Thoracic aorta (tissue), 2 donors: ENCODE measurements around the gene XXYLT1. TPM values are rescaled to one million over a fixed set of nuclear protein-coding genes. Genes with fewer than 3 reads are reported as not detected.
A peak's percentile ranks its signal among the peaks of the same experiment; 100 is the strongest.

ENCODE experiments used
- ATAC-seq: fragments of 150-250 bp; one replicate; pipeline ENCODE4 v1.8.0; 2017; ENCODE audit warnings: low read depth; ENCODE audit not compliant: insufficient number of reproducible peaks, low FRiP score
- DNase-seq: peaks from one replicate; pipeline ENCODE4 v3.0.0-alpha.2; 2020; ENCODE audit warnings: low spot score
- H3K27ac ChIP-seq, 2 donors: fragments of 200-600 bp; sonication (generic); 1 replicate in 1 of 2; 2 replicates in 1 of 2; pipeline ENCODE4 v1.5.1; 2016; ENCODE audit warnings: mild to moderate bottlenecking in 2 of 2, moderate library complexity in 2 of 2
- H3K27me3 ChIP-seq: fragments of 200-600 bp; sonication (generic); replicated peaks from 2 replicates; pipeline ENCODE4 v1.6.0; 2016; ENCODE audit warnings: mild to moderate bottlenecking; ENCODE audit not compliant: insufficient read depth
- H3K36me3 ChIP-seq: fragments of 200-600 bp; sonication (generic); one replicate; pipeline ENCODE4 v1.5.1; 2016
- H3K4me1 ChIP-seq, 2 donors: fragments of 200-600 bp; sonication (generic); 1 replicate in 1 of 2; 2 replicates in 1 of 2; pipeline versions ENCODE4 v1.5.1 to v1.6.0; 2016; ENCODE audit warnings: low read depth in 2 of 2, mild to moderate bottlenecking in 1 of 2; ENCODE audit not compliant: control insufficient read depth in 1 of 2
- H3K4me3 ChIP-seq: fragments of 200-600 bp; sonication (generic); 2 replicates; pipeline ENCODE4 v1.5.1; 2016; ENCODE audit warnings: mild to moderate bottlenecking
- H3K9me3 ChIP-seq: fragments of 200-600 bp; sonication (generic); 2 replicates; pipeline ENCODE4 v1.5.1; 2016
- CTCF ChIP-seq: fragments of 200-600 bp; sonication (generic); IDR thresholded peaks from one replicate; pipeline ENCODE4 v1.5.1; 2019; ENCODE audit warnings: antibody characterized with exemption
- total RNA-seq, 2 donors: library from RNA; depleted of rRNA; stranded (reverse); fragments of >200 nt; gene quantifications; one replicate each; pipeline versions ENCODE4 v1.1.0 to v1.2.3, GENCODE V29; 2016

Gene XXYLT1
- total RNA-seq, 2 donors from 2014 or later, result 17.7 to 21.2 TPM

DNA sequence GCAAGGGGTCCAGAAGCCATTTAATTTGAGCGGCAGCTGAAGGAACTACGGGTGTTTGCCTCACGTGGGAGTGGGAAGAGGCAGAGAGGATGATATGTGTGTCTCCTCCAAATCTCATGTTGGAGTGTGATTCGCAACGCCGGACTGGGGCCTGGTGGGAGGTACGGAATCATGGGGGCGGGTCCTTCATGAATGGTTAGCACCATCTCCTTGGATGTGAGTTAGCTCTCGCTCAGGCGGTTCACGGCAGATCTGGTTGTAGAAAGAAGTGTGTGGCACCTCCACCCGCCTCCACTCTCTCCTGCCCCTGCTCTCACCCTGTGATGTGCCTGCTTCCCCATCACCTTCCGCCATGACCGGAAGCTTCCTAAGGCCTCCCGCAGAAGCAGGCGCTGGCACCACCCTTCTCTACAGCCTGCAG, 25.4 kb downstream of the XXYLT1 start:
- DNase-seq, result no peak
- no peaks in the 10 kb centered on the region for H3K27me3 ChIP-seq
- H3K4me3 ChIP-seq, result no peak overlapping the region
- TF ChIP-seq CTCF, result no peak
- H3K4me1 ChIP-seq, result peaks cover 3 to 6% of the 10 kb centered on the region in 2 donors
- no peaks in the 10 kb centered on the region for H3K36me3 ChIP-seq
- no peak overlapping the region for H3K27ac ChIP-seq
- no peak for ATAC-seq
- no peaks in the 10 kb centered on the region for H3K9me3 ChIP-seq

DNA sequence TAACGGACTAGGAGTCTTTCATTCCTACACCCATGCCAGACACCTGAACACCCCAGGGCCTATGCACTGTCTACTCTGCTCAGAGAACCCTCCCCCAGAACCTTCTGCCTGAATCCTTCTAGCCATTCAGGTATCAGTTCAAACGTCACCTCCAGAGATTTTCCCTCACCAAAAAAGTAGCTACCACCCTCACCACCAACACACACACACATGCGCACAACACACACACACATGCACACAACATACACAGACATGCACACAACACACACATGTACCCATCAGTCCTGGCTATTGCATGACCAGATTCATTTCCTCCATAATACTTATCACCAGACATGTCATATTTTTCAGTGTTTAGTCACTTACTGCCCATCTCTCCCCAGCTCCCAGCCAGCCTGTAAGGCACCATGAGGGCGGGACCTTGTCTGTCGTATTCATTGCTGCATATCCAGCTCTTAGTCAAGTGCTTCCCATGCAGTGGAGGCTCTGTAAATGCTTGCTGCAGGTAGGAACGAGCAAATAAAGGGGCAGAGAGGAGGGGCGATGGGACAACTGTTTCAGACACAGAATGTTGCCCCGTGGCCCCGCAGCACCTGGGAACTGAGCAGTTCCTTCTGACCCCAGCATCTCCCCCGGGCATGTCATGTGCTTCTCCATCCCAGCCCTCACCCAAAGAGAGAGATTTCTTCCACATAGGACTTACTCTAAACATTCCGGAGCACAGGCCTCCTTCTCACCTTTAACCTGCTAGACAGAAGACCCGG, 29.2 kb downstream of the XXYLT1 start:
- TF ChIP-seq CTCF, result no peak
- ATAC-seq, result no peak
- Histone ChIP-seq H3K36me3 (no peaks in the 10 kb centered on the region), H3K4me3 (no peak overlapping the region), H3K4me1 (peaks cover 12 to 33% of the 10 kb centered on the region in 2 donors), H3K27ac (no peak overlapping the region), H3K27me3 (no peaks in the 10 kb centered on the region), H3K9me3 (no peaks in the 10 kb centered on the region)
- peak; percentile 0 for DNase-seq

DNA sequence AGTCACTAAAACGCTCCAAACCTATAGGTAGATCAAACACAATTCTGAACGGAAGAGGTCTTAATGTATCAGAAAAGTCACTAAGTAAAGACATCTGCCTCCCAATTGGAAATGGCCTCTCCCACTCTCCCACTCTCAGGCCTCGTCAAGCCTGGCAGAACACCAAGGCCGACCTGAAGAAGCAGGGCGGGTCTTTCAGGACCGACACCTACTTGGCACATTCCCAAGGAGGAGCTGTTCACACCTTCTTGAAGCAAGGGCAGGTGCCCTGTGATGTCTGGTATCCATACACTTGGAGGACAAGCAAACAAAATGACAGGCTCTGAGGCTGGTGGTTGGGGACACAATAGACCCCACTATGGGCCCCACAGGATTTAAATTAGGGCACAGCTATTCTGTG, 30.0 kb downstream of the XXYLT1 start:
- Histone ChIP-seq H3K4me3 (no peak overlapping the region), H3K4me1 (peaks cover 12 to 34% of the 10 kb centered on the region in 2 donors), H3K27ac (peak overlapping the region; percentile 20 to 32), H3K27me3 (no peaks in the 10 kb centered on the region), H3K36me3 (no peaks in the 10 kb centered on the region), H3K9me3 (no peaks in the 10 kb centered on the region)
- no peak for TF ChIP-seq CTCF
- DNase-seq, result peak; percentile 2
- no peak for ATAC-seq

DNA sequence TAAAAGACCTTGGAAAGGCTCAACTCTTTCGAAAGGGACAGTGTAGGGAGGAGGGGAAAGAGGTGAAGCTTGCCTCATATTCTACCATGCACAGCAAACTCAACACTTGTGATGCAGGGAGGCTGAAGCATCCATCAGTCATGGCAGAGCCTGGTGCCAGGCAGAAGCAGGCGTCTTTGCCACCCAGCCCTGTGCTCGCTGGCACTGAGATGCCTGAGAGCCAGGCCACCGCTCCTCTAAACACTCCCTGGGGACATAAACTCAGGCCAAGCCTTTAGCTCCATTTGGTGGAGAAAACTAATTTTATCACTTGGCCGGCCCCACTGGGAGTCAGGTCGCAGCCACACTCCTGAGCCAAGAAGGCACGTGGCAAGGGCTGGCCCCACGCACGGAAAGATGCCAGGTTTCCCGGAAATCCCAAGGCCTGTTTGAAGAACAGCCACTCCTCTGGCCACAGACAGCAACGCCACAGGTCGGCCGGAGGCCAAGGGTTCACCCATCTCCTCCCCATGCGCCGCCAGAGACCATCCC, 30.7 kb downstream of the XXYLT1 start:
- no peak overlapping the region for H3K4me3 ChIP-seq
- no peaks in the 10 kb centered on the region for H3K9me3 ChIP-seq
- ATAC-seq, result peak; percentile 48
- peaks cover 12 to 41% of the 10 kb centered on the region in 2 donors for H3K4me1 ChIP-seq
- no peaks in the 10 kb centered on the region for H3K27me3 ChIP-seq
- H3K27ac ChIP-seq, result peak overlapping the region; percentile 20 to 32
- DNase-seq, result peak; percentile 53
- no peak for TF ChIP-seq CTCF
- no peaks in the 10 kb centered on the region for H3K36me3 ChIP-seq

DNA sequence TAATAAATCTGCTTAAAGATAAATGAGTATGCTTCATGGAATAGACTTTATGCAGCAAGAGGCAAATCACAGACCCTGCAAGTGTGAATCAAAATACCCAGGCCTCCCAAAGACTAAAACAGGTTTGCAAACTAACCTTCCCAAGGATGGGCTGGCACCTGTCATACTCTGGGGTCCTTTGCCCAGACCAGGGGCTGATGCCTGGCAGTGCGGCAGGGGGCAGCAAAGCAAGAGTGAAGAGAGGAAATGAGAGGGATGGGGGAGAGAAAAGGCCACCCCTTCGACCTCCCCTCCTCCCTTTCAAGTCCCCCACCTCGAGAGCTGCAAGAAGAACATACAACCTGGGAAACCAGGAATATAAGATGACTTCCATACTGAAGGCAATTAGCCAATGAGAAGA, 31.8 kb downstream of the XXYLT1 start:
- H3K27ac ChIP-seq, result no peak overlapping the region
- H3K4me3 ChIP-seq, result no peak overlapping the region
- no peak for ATAC-seq
- H3K27me3 ChIP-seq, result no peaks in the 10 kb centered on the region
- peaks cover 12 to 46% of the 10 kb centered on the region in 2 donors for H3K4me1 ChIP-seq
- DNase-seq, result no peak
- no peaks in the 10 kb centered on the region for H3K36me3 ChIP-seq
- H3K9me3 ChIP-seq, result no peaks in the 10 kb centered on the region
- no peak for TF ChIP-seq CTCF
